Erythroblast (primary cell): ENCODE results near the gene KLHL2.

Experiments used
- GATA1 ChIP-seq: IDR thresholded peaks from 2 replicates; pipeline ENCODE4 v1.6.1; 2011; ENCODE audit warnings: low read depth, mild to moderate bottlenecking, control low read depth, low read length, moderate library complexity
- POLR2A ChIP-seq: IDR thresholded peaks from 2 replicates; pipeline ENCODE4 v1.6.1; 2011; ENCODE audit warnings: mild to moderate bottlenecking, low read length

GRCh38 chr4:165367040-165367439 is 159.7 kb downstream of the KLHL2 start:
- no peak for TF ChIP-seq POLR2A
- TF ChIP-seq GATA1 = no peak
